ENCODE results near the gene SPRYD4. TPM values are rescaled to one million over a fixed set of nuclear protein-coding genes. Genes with fewer than 3 reads are reported as not detected.

SPRYD4 gene
- total and polyA plus RNA-seq, 9 of the 15 experiments (the other 6 are each of a cell fraction or from before 2014, with no cell fraction given) = 1.8 to 4.7 (median 2.8) TPM

GRCh38 chr12:56437430-56438176, 30.8 kb upstream of the SPRYD4 start (continued):
- no peak for TF ChIP-seq IRF9 (tag; IDR thresholded peaks at IDR 0.05)
- peak in 1 of 2 experiments; percentile 73; a peak in 3 of 4 replicates for TF ChIP-seq RCOR1 (IDR thresholded peaks at IDR 0.05; ENCODE audit: borderline replicate concordance in 1 of 2, low read depth in 2 of 2, low read length in 2 of 2)
- peak; percentile 75 for TF ChIP-seq ATF7 (IDR thresholded peaks at IDR 0.05)
- TF ChIP-seq MYNN (IDR thresholded peaks at IDR 0.05) = no peak
- no peak for TF ChIP-seq MYNN (CRISPR knock-in tag; IDR thresholded peaks at IDR 0.05)
- TF ChIP-seq HMG20B (CRISPR knock-in tag; IDR thresholded peaks at IDR 0.05) = no peak
- no peak for TF ChIP-seq PCBP2 (IDR thresholded peaks at IDR 0.05; ENCODE audit: low read depth, low read length, poor library complexity, severe bottlenecking)
- TF ChIP-seq HES1 (IDR thresholded peaks at IDR 0.05; ENCODE audit: low read depth) = 0 out of 2 replicates have a peak, but pooled peaks have one; percentile 52
- TF ChIP-seq NFYB (IDR thresholded peaks at IDR 0.05; ENCODE audit: extremely low read depth, insufficient read length) = no peak
- no peak for TF ChIP-seq FOXJ2 (tag; IDR thresholded peaks at IDR 0.05)
- no peak for TF ChIP-seq HNRNPK (IDR thresholded peaks at IDR 0.05; ENCODE audit: low read depth, low read length, poor library complexity, severe bottlenecking)
- TF ChIP-seq HOMEZ (CRISPR knock-in tag; IDR thresholded peaks at IDR 0.05) = no peak
- no peak for TF ChIP-seq JUNB (CRISPR knock-in tag; conservative IDR thresholded peaks at IDR 0.05)
- TF ChIP-seq E2F1 (CRISPR knock-in tag; IDR thresholded peaks at IDR 0.05) = no peak
- TF ChIP-seq ZBTB7A (IDR thresholded peaks at IDR 0.05; ENCODE audit: borderline replicate concordance, control insufficient read depth, low read depth, low read length) = 0 out of 2 replicates have a peak, but pooled peaks have one; percentile 33
- peak; percentile 73; the same call in 1 of the 2 replicates for TF ChIP-seq MXI1 (IDR thresholded peaks at IDR 0.05; ENCODE audit: low read depth, low read length)
- no peak for TF ChIP-seq ZC3H4 (CRISPR knock-in tag; IDR thresholded peaks at IDR 0.05; ENCODE audit: borderline replicate concordance)
- no peak; the same call in 1 of the 2 replicates for TF ChIP-seq MAFF (IDR thresholded peaks at IDR 0.05; ENCODE audit: low read length)
- TF ChIP-seq MTA1 (IDR thresholded peaks at IDR 0.05; ENCODE audit: borderline replicate concordance) = peak; percentile 55; the same call in 1 of the 2 replicates
- no peak for TF ChIP-seq ZNF589 (CRISPR knock-in tag; IDR thresholded peaks at IDR 0.05; ENCODE audit: low read depth)
- no peak for TF ChIP-seq ZNF561 (CRISPR knock-in tag; conservative IDR thresholded peaks at IDR 0.05)
- no peak for TF ChIP-seq MCM7 (IDR thresholded peaks at IDR 0.05)
- TF ChIP-seq CREM (IDR thresholded peaks at IDR 0.05; ENCODE audit: low read depth) = peak; percentile 67
- TF ChIP-seq KLF6 (CRISPR knock-in tag; IDR thresholded peaks at IDR 0.05; ENCODE audit: borderline replicate concordance) = no peak
- TF ChIP-seq NR3C1 (CRISPR knock-in tag; IDR thresholded peaks at IDR 0.05) = no peak
- TF ChIP-seq SP2 (IDR thresholded peaks at IDR 0.05; ENCODE audit: extremely low read depth, low read depth, low read length, poor library complexity, severe bottlenecking) = no peak

All from K562 (cell line).